Measurements from ENCODE around the gene GPC3.

The GPC3 gene

DNA sequence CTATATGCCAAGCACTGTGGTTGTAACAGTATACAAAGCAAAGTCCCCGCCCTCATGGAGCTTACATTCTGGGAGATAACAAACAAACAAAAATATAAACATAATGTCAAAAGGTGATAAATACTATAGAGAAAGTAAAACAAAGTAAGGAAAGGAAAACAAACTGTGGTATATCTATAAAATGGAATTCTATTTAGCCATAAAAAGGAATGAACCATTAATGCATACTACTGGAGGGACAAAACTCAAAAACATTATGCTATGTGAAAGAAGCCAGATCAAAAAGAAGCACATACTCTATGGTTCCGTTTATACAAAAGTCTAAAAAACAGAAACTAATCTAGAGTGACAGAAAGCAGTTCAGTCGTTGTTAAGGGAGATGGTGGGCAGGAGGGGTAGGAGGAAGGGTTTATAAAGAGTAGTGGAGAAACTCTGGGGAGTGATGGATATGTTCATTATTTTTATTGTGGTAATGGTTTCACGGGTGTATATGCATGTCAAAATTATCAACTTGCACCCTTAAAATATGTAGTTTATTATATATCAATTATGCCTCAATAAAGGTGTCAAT is 31.5 kb downstream of the GPC3 start:
- no peak for TF ChIP-seq ZFX (IDR thresholded peaks at IDR 0.05; ENCODE audit: borderline replicate concordance)
- TF ChIP-seq, protein P1, sequence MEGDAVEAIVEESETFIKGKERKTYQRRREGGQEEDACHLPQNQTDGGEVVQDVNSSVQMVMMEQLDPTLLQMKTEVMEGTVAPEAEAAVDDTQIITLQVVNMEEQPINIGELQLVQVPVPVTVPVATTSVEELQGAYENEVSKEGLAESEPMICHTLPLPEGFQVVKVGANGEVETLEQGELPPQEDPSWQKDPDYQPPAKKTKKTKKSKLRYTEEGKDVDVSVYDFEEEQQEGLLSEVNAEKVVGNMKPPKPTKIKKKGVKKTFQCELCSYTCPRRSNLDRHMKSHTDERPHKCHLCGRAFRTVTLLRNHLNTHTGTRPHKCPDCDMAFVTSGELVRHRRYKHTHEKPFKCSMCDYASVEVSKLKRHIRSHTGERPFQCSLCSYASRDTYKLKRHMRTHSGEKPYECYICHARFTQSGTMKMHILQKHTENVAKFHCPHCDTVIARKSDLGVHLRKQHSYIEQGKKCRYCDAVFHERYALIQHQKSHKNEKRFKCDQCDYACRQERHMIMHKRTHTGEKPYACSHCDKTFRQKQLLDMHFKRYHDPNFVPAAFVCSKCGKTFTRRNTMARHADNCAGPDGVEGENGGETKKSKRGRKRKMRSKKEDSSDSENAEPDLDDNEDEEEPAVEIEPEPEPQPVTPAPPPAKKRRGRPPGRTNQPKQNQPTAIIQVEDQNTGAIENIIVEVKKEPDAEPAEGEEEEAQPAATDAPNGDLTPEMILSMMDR (IDR thresholded peaks at IDR 0.05), result no peak
- H3K27ac ChIP-seq, result no peak overlapping the region

DNA sequence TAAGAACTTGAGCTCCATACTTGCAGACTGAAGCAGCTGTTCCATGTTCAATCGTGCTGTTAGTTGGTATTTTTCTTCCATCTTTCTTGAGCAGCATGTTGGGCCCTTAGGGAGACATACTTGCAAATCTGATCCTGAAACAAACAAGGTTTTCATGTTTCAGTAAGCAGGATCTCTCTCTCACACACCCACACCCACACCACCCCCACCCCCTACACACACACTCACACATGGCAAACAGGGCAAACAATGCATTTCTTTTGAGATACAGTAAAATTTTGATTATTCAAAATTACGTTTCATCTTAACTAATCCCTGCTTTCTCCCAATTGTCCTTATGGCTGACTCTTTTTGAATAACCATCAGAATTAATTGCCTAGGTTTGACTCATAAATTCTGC is 32.3 kb downstream of the GPC3 start:
- H3K27ac ChIP-seq, result no peak overlapping the region
- TF ChIP-seq ZFX (IDR thresholded peaks at IDR 0.05; ENCODE audit: borderline replicate concordance), result no peak
- TF ChIP-seq, protein P1 (IDR thresholded peaks at IDR 0.05), result no peak

DNA sequence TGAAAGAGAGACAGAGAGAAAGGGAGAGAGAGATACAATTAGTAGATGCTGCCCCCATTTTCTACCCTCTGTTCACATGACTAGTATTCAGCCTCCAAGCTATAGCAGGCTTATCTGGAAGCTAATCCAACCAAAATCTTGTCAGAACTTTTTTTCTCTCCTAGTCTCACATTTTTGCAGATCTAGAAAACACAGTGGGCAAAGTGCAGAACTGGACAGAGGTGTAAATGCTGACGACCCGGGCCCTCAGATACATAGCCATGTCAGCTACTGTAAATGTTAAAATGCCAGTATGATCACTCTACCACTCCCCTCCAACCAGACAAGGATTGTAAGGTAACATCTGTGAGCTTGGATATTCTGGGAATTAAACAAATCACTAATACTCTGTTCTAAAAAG is 34.3 kb downstream of the GPC3 start:
- no peak overlapping the region for H3K27ac ChIP-seq
- TF ChIP-seq, protein P1 (IDR thresholded peaks at IDR 0.05), result no peak
- no peak for TF ChIP-seq ZFX (IDR thresholded peaks at IDR 0.05; ENCODE audit: borderline replicate concordance)

DNA sequence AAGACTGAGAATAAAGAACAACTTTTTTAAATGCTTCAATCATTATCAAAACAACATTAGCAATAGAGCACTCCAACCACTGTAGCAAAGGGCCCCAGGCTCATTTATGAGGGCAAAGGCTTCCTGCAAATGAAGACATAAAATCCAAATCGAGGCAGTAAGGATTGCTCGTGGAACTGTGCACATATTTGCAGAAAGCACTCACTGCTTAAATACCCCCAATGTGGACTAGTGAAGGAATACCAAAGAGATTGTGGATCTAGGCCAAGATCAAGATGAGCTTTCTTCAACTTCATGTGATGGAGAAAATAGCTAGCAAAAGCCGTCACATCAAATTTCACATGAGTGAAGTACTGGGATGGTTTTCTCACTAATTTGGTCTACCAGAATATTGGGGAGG is 35.2 kb downstream of the GPC3 start:
- H3K27ac ChIP-seq, result no peak overlapping the region
- TF ChIP-seq, protein P1 (IDR thresholded peaks at IDR 0.05), result no peak
- no peak for TF ChIP-seq ZFX (IDR thresholded peaks at IDR 0.05; ENCODE audit: borderline replicate concordance)

DNA sequence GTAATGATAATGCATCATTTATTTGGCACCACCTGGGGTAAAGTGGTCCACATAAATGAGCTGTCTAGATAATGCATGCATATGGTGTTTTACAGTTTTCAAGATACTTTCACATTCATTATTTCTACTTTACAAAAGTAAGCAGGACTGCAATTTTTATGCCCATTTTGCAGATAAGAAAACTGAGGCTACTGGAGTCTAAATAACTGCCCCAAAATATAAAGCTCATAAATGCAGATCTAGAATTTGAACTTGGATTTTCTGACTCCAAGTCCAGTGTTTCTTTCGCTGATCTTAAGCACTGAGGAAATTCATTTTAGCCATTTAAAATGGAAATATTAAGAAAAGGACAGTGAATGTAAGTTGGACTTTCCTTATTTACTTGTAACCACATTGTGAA is 36.5 kb downstream of the GPC3 start:
- H3K27ac ChIP-seq, result no peak overlapping the region
- TF ChIP-seq ZFX (IDR thresholded peaks at IDR 0.05; ENCODE audit: borderline replicate concordance), result no peak
- TF ChIP-seq, protein P1 (IDR thresholded peaks at IDR 0.05), result no peak

DNA sequence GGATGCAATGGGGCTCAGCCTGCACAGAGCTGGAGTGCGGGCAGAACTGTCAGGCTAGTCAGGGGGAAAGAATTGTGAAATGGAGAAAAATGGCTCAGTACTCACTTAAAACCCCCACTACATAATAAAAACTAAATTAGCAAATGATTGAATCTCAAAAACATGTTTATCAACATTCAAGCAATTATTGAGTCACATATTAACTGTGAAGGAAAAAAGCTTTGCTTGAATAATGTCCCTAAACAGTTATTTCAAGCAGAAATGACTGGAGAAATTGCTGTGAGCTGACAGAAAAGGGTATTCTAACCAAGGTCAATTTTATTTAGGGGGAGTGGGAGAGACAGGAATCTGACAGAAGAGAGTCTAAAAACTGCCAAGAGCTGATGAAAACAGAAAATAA is 37.4 kb downstream of the GPC3 start:
- no peak overlapping the region for H3K27ac ChIP-seq
- TF ChIP-seq ZFX (IDR thresholded peaks at IDR 0.05; ENCODE audit: borderline replicate concordance), result no peak
- TF ChIP-seq, protein P1 (IDR thresholded peaks at IDR 0.05), result no peak

DNA sequence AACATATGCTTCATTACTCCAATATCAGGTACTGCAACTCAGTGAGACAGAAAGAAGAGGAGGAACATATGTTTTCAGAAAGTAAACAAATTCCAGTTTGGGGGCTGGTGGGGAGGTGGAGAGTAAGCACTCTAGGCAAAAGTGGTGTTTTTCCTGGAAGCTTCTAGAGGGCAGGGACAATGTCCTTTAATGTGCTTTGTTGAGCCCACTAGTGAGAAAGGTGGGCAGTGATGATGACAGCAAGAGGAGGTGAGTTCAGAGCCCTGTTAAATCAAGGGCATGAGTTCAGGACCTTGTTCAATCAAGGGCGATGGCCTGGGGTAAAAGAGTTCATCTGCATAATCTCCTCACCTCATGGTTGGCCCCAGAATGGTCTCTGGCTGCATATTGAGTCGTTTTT is 38.4 kb downstream of the GPC3 start:
- TF ChIP-seq, protein P1 (IDR thresholded peaks at IDR 0.05), result no peak
- TF ChIP-seq ZFX (IDR thresholded peaks at IDR 0.05; ENCODE audit: borderline replicate concordance), result no peak
- H3K27ac ChIP-seq, result no peak overlapping the region
